HG03575 (cell line): Measurements from ENCODE around the gene CRISPLD2.

Source experiments
- ATAC-seq: cut with Tn5 transposase; IDR thresholded peaks from one replicate; pipeline ENCODE4 v1.9.1; 2021; ENCODE audit not compliant: unreplicated experiment, insufficient number of reproducible peaks, low FRiP score; ENCODE audit errors: extremely low read depth

CRISPLD2 gene

GRCh38 chr16:84834403-84834772, 14.6 kb downstream of the CRISPLD2 start:
- ATAC-seq: no peak

GRCh38 chr16:84836234-84836647, 16.5 kb downstream of the CRISPLD2 start:
- no peak for ATAC-seq

- no peak for ATAC-seq
These were observed 17.2 kb downstream of the CRISPLD2 start for GRCh38 chr16:84836967-84837366.

- no peak for ATAC-seq
These were observed 18.7 kb downstream of the CRISPLD2 start for GRCh38 chr16:84838383-84838948.

- ATAC-seq: no peak
These were observed 19.3 kb downstream of the CRISPLD2 start for GRCh38 chr16:84839054-84839453.

- ATAC-seq: no peak
These were observed 20.2 kb downstream of the CRISPLD2 start for GRCh38 chr16:84839956-84840355.

GRCh38 chr16:84840687-84841627, 21.2 kb downstream of the CRISPLD2 start:
- ATAC-seq: no peak

- ATAC-seq: no peak
These were observed 22.1 kb downstream of the CRISPLD2 start for GRCh38 chr16:84841787-84842300.

- no peak for ATAC-seq
These were observed 22.8 kb downstream of the CRISPLD2 start for GRCh38 chr16:84842516-84843148.

GRCh38 chr16:84843149-84844048, 23.6 kb downstream of the CRISPLD2 start:
- ATAC-seq: no peak

GRCh38 chr16:84844049-84844350, 24.2 kb downstream of the CRISPLD2 start:
- ATAC-seq: no peak

- ATAC-seq: no peak
These were observed 25.0 kb downstream of the CRISPLD2 start for GRCh38 chr16:84844559-84845495.

- no peak for ATAC-seq
These were observed 25.8 kb downstream of the CRISPLD2 start for GRCh38 chr16:84845496-84846002.

- no peak for ATAC-seq
These were observed 28.0 kb downstream of the CRISPLD2 start for GRCh38 chr16:84847564-84848355.

GRCh38 chr16:84848986-84849634, 29.3 kb downstream of the CRISPLD2 start:
- ATAC-seq: no peak

GRCh38 chr16:84849751-84850150, 30.0 kb downstream of the CRISPLD2 start:
- ATAC-seq: no peak

GRCh38 chr16:84850714-84851113, 30.9 kb downstream of the CRISPLD2 start:
- no peak for ATAC-seq
